ENCODE data around the gene PHLDA2. TPM values are rescaled to one million over a fixed set of nuclear protein-coding genes. Genes with fewer than 3 reads are reported as not detected.

The PHLDA2 gene
- total and polyA plus RNA-seq, 12 donors = 0.11 to 8.9 (median 2.1) TPM; not detected in 3

DNA sequence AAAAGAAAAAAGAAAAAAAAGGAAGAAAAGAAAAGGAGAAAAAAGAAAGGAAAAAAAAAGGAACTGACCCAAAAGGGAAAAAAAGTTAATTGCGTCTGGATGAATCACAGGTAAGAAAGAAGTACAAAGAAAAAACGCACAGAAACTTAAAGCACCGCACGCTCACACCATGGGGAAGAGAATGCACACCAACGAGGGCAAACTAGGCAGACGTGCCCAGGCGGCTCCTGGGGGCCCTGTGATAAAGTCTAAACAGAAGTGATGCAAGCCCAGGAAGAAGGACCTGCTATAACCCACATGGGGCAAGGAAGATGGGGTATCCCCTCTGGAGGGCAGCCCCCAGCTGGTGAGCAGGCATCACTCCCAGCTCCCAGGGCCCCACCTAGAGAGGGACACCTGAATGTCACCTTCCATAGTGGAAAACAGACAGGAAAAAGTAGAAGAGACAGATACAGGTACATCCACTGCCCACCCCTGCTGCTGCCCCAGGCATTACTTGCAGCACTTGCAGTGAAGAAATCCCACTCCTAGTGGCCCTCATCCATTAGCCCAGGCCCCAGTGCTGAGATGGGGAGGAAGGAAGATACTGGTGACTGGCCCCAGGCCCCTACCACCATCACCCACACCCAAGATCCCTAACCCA, 34.0 kb upstream of the PHLDA2 start:
- no peak for DNase-seq

DNA sequence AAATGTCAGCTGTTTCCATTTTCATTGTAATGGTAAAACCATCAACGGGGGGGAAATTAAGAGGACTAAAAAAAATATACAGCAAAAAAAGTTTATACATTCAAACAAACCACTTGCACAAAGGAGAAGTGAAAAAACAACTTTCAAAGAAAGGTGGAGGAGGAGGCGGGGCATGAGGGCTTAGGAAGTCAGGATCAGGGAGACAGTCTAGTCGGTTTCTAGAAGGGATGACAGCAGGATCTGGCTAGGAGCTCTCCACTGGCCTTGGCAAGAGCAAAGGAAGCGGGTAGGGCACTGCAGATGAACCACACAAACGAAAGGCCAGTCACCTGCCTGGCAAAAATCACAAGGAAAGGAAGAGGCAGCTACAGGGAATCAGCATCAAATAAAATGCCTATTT, 31.9 kb upstream of the PHLDA2 start:
- Histone ChIP-seq H3K4me1 (replicated peaks in 1 of 2) (no peaks in the 10 kb centered on the region), H3K9me3 (replicated peaks in 1 of 3) (no peaks in the 10 kb centered on the region), H3K4me3 (no peak overlapping the region), H3K27me3 (no peaks in the 10 kb centered on the region), H3K27ac (no peak overlapping the region), H3K36me3 (replicated peaks in 1 of 2) (peaks cover 0 to 76% of the 10 kb centered on the region in 2 donors)
- no peak for DNase-seq
- intact Hi-C loops (cut with DNase I) = no loop called here
- WGBS, 4 donors = 59 to 71% (median 67%) methylated on average over 5 of the region's 5 CpGs
- TF ChIP-seq, protein P1, sequence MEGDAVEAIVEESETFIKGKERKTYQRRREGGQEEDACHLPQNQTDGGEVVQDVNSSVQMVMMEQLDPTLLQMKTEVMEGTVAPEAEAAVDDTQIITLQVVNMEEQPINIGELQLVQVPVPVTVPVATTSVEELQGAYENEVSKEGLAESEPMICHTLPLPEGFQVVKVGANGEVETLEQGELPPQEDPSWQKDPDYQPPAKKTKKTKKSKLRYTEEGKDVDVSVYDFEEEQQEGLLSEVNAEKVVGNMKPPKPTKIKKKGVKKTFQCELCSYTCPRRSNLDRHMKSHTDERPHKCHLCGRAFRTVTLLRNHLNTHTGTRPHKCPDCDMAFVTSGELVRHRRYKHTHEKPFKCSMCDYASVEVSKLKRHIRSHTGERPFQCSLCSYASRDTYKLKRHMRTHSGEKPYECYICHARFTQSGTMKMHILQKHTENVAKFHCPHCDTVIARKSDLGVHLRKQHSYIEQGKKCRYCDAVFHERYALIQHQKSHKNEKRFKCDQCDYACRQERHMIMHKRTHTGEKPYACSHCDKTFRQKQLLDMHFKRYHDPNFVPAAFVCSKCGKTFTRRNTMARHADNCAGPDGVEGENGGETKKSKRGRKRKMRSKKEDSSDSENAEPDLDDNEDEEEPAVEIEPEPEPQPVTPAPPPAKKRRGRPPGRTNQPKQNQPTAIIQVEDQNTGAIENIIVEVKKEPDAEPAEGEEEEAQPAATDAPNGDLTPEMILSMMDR (IDR thresholded peaks at IDR 0.05) = no peak
- no peak for TF ChIP-seq POLR2A (IDR thresholded peaks at IDR 0.05)

More for the DNA sequence above, 34.0 kb upstream of the PHLDA2 start:
- Histone ChIP-seq H3K4me1 (replicated peaks in 1 of 2) (no peaks in the 10 kb centered on the region), H3K36me3 (replicated peaks in 1 of 2) (peaks cover 0 to 77% of the 10 kb centered on the region in 2 donors), H3K27me3 (no peaks in the 10 kb centered on the region), H3K27ac (no peak overlapping the region), H3K9me3 (replicated peaks in 1 of 3) (no peaks in the 10 kb centered on the region), H3K4me3 (no peak overlapping the region)
- intact Hi-C loops (cut with DNase I) = no loop called here
- WGBS, 4 donors = 86 to 91% (median 90%) methylated on average over 7 of the region's 7 CpGs
- TF ChIP-seq, protein P1 (IDR thresholded peaks at IDR 0.05) = no peak

DNA sequence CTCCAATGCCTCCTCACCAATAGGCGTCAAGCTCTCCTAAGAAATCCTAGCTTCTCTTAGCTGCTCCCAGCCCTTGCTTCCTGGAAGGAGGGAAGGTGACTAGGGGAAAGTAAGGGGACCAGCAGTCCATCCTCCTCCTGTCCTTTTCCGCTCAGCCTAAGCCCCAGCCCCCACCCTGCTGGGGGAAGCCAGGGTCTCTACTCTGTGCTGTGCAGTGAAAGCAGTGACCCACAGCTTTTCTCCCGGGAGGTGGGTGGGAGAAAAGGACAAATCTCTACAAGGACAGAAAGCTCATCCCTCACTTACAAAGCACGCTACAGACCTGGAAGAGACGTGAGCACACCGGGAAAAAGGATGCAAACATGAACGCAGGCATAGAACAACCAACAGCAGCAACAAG, 30.9 kb upstream of the PHLDA2 start:
- intact Hi-C loops (cut with DNase I) = no loop called here
- Histone ChIP-seq H3K9me3 (replicated peaks in 1 of 3) (no peaks in the 10 kb centered on the region), H3K36me3 (replicated peaks in 1 of 2) (peaks cover 0 to 76% of the 10 kb centered on the region in 2 donors), H3K4me1 (replicated peaks in 1 of 2) (no peaks in the 10 kb centered on the region), H3K4me3 (no peak overlapping the region), H3K27me3 (no peaks in the 10 kb centered on the region), H3K27ac (no peak overlapping the region)
- DNase-seq = no peak
- TF ChIP-seq, protein P1 (IDR thresholded peaks at IDR 0.05) = no peak
- no peak for TF ChIP-seq POLR2A (IDR thresholded peaks at IDR 0.05)
- WGBS, 4 donors = 91 to 97% (median 92%) methylated on average over 7 of the region's 7 CpGs

DNA sequence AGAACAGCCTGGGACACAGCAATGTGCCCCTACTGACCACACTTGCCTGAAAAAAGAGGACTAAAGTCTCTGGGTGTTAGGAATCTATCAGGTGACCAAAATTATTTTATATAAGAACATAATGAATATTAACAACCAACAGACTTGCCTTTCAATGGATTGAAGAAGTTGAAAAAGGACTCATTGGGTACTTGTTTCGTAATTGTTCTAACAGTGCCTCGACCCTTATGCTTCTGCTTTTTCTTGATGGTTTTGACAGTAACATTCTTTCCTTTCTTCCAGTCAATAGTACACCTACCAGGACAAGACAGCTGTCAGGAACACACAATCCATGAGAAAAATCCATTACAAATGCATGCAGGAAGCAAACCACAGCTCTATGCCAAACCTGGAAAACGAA, 29.0 kb upstream of the PHLDA2 start:
- Histone ChIP-seq H3K9me3 (replicated peaks in 1 of 3) (no peaks in the 10 kb centered on the region), H3K27me3 (no peaks in the 10 kb centered on the region), H3K4me3 (no peak overlapping the region), H3K27ac (no peak overlapping the region), H3K36me3 (replicated peaks in 1 of 2) (peaks cover 0 to 76% of the 10 kb centered on the region in 2 donors), H3K4me1 (replicated peaks in 1 of 2) (no peaks in the 10 kb centered on the region)
- intact Hi-C loops (cut with DNase I) = no loop called here
- whole genome bisulfite sequencing, 4 donors = 82 to 91% (median 84%) methylated on average over 3 of the region's 3 CpGs
- no peak for TF ChIP-seq POLR2A (IDR thresholded peaks at IDR 0.05)
- TF ChIP-seq, protein P1 (IDR thresholded peaks at IDR 0.05) = no peak
- no peak for DNase-seq
